GM12878 (cell line): ENCODE data around the gene PI4KB. TPM values are rescaled to one million over a fixed set of nuclear protein-coding genes. Genes with fewer than 3 reads are reported as not detected.

Source experiments
- polyA plus RNA-seq, 11 experiments: library from polyadenylated mRNA; depleted of rRNA in 4 of 11; unstranded in 6 of 11; stranded (reverse) in 5 of 11; fragments of >200 nt; fragmentation: Nextera tagmentation in 4 of 11; fragmentation: Illumina TruSeq in 1 of 11; extraction: Ambion mirVana in 4 of 11; extraction: Trizol in 1 of 11; gene quantifications; 1 replicate in 1 of 11; 2 replicates in 10 of 11; pipeline versions ENCODE4 v1.2.1 to v1.2.3, GENCODE V29; 2011 to 2016; ENCODE audit warnings: inconsistent platforms in 2 of 11, missing spikeins in 2 of 11, low read depth in 1 of 11
- total RNA-seq, 4 experiments: library from RNA; depleted of rRNA in 3 of 4; stranded (reverse); fragments of >200 nt in 3 of 4; fragmentation: Illumina TruSeq in 1 of 4; extraction: Trizol in 1 of 4; gene quantifications; 2 replicates each; pipeline versions ENCODE4 v1.2.1 to v1.2.3, GENCODE V29; 2013 to 2021
- TF ChIP-seq, protein P1 (sequence below): fragments of 450-650 bp; formaldehyde crosslinking; IDR thresholded peaks from 2 replicates; pipeline ENCODE4 v1.4.0; 2020; ENCODE audit warnings: mild to moderate bottlenecking, moderate library complexity
- TF ChIP-seq, protein P2 (sequence below): fragments of 450-650 bp; IDR thresholded peaks from 2 replicates; pipeline ENCODE4 v1.6.1; 2017; ENCODE audit warnings: mild to moderate bottlenecking, moderate library complexity

The PI4KB gene
- total and polyA plus RNA-seq, 10 of the 15 experiments (the other 5 are each of a cell fraction or from before 2014, with no cell fraction given): 3.3 to 88.3 (median 51.7) TPM

DNA sequence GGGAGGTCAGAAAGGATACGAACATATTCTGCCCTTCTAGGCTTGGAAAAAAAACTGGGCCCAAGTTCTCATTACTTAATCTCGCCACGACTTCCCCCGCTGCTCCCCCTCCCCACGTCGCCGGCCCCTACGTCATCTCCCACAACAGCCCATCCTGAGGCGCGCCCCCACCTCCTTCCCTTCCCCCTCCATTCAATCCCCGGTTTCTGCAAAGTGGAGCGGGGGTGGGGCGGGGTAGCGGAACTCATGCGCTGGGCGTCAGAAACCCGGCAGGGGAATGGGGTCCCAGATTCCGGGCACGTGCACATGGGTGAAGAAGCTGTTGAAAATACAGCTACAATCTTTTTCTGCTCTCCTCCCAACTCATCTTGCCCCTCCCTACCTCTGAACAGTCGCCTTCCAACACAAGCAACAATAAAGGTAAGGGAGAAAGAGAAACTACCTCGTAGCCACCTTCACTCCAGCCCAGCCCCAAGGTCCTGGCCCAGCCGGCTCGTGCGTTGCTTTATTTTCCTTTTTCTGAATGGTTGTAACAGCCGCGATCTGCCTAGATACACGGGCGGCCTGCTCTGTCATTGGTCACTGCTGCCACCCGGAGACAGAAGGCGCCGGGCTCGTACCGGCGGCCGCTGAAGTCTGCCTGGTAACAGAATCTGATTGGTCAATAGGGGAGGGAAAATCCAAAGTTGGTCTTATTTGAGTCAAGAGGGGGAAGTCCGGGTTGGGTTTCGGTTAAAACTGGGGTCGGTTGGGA, 19.7 kb upstream of the PI4KB start, which contains the start of gene RFX5 (continued):
- TF ChIP-seq, protein P1, sequence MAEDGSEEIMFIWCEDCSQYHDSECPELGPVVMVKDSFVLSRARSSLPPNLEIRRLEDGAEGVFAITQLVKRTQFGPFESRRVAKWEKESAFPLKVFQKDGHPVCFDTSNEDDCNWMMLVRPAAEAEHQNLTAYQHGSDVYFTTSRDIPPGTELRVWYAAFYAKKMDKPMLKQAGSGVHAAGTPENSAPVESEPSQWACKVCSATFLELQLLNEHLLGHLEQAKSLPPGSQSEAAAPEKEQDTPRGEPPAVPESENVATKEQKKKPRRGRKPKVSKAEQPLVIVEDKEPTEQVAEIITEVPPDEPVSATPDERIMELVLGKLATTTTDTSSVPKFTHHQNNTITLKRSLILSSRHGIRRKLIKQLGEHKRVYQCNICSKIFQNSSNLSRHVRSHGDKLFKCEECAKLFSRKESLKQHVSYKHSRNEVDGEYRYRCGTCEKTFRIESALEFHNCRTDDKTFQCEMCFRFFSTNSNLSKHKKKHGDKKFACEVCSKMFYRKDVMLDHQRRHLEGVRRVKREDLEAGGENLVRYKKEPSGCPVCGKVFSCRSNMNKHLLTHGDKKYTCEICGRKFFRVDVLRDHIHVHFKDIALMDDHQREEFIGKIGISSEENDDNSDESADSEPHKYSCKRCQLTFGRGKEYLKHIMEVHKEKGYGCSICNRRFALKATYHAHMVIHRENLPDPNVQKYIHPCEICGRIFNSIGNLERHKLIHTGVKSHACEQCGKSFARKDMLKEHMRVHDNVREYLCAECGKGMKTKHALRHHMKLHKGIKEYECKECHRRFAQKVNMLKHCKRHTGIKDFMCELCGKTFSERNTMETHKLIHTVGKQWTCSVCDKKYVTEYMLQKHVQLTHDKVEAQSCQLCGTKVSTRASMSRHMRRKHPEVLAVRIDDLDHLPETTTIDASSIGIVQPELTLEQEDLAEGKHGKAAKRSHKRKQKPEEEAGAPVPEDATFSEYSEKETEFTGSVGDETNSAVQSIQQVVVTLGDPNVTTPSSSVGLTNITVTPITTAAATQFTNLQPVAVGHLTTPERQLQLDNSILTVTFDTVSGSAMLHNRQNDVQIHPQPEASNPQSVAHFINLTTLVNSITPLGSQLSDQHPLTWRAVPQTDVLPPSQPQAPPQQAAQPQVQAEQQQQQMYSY (CRISPR knock-in tag): no peak
- TF ChIP-seq, protein P2, sequence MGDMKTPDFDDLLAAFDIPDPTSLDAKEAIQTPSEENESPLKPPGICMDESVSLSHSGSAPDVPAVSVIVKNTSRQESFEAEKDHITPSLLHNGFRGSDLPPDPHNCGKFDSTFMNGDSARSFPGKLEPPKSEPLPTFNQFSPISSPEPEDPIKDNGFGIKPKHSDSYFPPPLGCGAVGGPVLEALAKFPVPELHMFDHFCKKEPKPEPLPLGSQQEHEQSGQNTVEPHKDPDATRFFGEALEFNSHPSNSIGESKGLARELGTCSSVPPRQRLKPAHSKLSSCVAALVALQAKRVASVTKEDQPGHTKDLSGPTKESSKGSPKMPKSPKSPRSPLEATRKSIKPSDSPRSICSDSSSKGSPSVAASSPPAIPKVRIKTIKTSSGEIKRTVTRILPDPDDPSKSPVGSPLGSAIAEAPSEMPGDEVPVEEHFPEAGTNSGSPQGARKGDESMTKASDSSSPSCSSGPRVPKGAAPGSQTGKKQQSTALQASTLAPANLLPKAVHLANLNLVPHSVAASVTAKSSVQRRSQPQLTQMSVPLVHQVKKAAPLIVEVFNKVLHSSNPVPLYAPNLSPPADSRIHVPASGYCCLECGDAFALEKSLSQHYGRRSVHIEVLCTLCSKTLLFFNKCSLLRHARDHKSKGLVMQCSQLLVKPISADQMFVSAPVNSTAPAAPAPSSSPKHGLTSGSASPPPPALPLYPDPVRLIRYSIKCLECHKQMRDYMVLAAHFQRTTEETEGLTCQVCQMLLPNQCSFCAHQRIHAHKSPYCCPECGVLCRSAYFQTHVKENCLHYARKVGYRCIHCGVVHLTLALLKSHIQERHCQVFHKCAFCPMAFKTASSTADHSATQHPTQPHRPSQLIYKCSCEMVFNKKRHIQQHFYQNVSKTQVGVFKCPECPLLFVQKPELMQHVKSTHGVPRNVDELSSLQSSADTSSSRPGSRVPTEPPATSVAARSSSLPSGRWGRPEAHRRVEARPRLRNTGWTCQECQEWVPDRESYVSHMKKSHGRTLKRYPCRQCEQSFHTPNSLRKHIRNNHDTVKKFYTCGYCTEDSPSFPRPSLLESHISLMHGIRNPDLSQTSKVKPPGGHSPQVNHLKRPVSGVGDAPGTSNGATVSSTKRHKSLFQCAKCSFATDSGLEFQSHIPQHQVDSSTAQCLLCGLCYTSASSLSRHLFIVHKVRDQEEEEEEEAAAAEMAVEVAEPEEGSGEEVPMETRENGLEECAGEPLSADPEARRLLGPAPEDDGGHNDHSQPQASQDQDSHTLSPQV: no peak
